Activated T-helper 17 cell treated with anti-CD3 and anti-CD28 coated beads, Interleukin-2, amount 50 U/mL, for 72 hours (primary cell): Measurements from ENCODE around the gene BRF1. TPM values are rescaled to one million over a fixed set of nuclear protein-coding genes. Genes with fewer than 3 reads are reported as not detected.
"Not testable (repeated sequence)": the region's sequence is repeated elsewhere in the genome, so short reads cannot be mapped to it uniquely, and the experiment has no call there.

Experiments
- ATAC-seq: fragments of 150-1000 bp; cut with Tn5 transposase; replicated peaks from 2 replicates; pipeline ENCODE4 v1.10.0; 2021; ENCODE audit warnings: mild to moderate bottlenecking, moderate library complexity
- H3K27ac Mint-ChIP-seq: one replicate; pipeline ENCODE4 v1.8.0; 2022; ENCODE audit warnings: mixed read lengths
- H3K27me3 Mint-ChIP-seq: one replicate; pipeline ENCODE4 v1.8.0; 2022; ENCODE audit warnings: mixed read lengths
- H3K36me3 Mint-ChIP-seq: one replicate; pipeline ENCODE4 v1.8.0; 2022; ENCODE audit warnings: low read depth, mild to moderate bottlenecking, mixed read lengths
- H3K4me1 Mint-ChIP-seq: one replicate; pipeline ENCODE4 v1.8.0; 2022; ENCODE audit warnings: mixed read lengths
- H3K4me3 Mint-ChIP-seq: one replicate; pipeline ENCODE4 v1.8.0; 2022; ENCODE audit warnings: mild to moderate bottlenecking, mixed read lengths
- H3K9me3 Mint-ChIP-seq: one replicate; pipeline ENCODE4 v1.8.0; 2022; ENCODE audit warnings: mixed read lengths
- total RNA-seq, 2 donors: library from RNA; stranded (reverse); gene quantifications; one replicate each; pipeline ENCODE4 v1.2.3, GENCODE V29; 2022

Gene BRF1
- total RNA-seq, 2 donors from 2014 or later, result 28.6 to 35.1 TPM

DNA sequence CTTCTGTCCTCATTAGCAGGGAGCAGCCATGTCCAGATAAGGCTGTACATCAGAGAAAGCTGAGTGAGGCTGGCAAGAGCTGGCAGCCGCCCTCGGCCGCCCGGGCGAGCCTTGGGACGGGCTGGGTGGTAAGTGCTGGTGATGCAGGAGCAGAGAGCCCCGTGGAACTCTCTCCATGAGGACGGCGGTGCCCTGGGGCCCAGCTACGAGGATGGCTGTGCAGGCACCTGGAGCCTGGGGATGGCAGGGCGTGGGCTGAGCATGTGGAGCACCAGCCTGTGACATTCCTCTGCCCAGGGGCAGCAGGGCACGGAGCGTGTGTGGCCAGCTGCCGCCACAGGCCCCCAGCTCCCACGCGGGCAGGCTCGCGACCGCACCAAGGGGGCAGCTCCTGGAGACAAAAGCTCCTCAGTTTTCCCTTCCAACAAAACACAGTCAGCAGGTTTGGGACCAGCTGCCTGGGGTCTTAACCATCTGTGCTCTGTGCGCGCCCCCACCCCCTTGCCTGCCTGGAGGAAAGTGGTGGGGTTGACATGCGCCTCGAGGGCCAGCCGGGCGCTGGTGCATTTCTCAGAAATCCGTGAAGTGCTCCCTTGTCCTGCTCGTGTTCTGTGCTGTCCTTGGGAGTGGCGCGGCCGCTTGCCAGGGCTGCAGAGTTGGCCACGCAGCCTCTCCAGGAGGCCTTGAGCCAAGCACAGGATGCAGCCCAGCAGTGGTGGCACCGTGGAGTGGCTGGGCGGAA, 35.1 kb upstream of the BRF1 start:
- Mint-ChIP-seq H3K27me3 (no peaks in the 10 kb centered on the region), H3K4me3 (no peak overlapping the region), H3K27ac (no peak overlapping the region), H3K9me3 (no peaks in the 10 kb centered on the region), H3K36me3 (no peaks in the 10 kb centered on the region), H3K4me1 (peaks cover 10% of the 10 kb centered on the region)
- ATAC-seq, result no peak

DNA sequence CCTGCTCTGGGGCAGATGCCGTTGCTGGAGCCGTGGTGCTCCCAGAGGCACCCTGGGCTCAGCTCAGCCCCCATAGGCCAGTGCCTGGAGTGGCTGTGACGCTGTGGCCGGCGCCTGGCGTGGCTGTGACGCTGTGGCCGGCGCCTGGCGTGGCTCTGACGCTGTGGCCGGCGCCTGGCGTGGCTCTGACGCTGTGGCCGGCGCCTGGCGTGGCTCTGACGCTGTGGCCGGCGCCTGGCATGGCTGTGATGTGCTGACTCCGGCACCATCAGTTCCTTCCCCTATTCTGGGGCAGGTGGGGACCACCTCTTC, 34.4 kb upstream of the BRF1 start:
- not testable (repeated sequence) for H3K9me3 Mint-ChIP-seq, ATAC-seq, H3K36me3 Mint-ChIP-seq, H3K27me3 Mint-ChIP-seq, H3K27ac Mint-ChIP-seq, H3K4me3 Mint-ChIP-seq
- peaks cover 15% of the 10 kb centered on the region for H3K4me1 Mint-ChIP-seq

DNA sequence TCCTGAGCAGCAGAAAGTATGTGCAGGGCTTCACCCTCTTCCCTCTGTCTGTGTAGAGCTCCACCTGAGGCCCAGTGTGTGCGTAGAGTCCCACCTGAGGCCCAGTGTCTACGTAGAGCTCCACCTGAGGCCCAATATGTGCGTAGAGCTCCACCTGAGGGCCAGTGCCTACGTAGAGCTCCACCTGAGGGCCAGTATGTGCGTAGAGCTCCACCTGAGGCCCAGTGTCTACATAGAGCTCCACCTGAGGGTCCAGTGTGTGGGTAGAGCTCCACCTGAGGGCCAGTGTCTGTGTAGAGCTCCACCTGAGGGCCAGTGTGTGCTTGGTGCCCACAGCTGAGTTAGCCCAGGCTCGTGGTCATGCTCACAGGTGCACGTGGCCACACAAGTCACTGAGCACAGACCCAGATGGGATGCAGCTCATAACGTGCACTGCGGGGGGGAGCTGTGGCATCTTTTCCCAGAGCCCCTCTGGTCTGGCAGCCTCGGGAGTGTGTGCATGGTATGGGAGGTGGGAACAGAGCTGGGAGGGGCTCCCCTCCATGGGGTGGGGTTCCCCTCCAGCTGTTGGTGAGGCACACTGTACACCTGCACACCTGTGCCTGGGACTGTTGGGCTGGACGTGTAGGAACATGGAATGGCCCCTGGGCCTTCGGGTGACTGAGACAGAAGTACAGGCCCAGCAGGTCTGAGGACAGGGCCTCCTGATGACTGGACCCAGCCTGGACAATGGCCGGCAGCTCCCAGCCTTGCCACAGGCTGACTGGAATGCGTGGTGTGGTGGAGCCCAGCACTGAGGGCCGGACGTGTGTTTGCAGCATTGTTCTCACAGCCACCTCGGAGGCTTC, 33.8 kb upstream of the BRF1 start:
- Mint-ChIP-seq H3K27me3 (no peaks in the 10 kb centered on the region), H3K4me3 (no peak overlapping the region), H3K36me3 (no peaks in the 10 kb centered on the region), H3K9me3 (no peaks in the 10 kb centered on the region), H3K4me1 (peaks cover 15% of the 10 kb centered on the region), H3K27ac (no peak overlapping the region)
- no peak for ATAC-seq

DNA sequence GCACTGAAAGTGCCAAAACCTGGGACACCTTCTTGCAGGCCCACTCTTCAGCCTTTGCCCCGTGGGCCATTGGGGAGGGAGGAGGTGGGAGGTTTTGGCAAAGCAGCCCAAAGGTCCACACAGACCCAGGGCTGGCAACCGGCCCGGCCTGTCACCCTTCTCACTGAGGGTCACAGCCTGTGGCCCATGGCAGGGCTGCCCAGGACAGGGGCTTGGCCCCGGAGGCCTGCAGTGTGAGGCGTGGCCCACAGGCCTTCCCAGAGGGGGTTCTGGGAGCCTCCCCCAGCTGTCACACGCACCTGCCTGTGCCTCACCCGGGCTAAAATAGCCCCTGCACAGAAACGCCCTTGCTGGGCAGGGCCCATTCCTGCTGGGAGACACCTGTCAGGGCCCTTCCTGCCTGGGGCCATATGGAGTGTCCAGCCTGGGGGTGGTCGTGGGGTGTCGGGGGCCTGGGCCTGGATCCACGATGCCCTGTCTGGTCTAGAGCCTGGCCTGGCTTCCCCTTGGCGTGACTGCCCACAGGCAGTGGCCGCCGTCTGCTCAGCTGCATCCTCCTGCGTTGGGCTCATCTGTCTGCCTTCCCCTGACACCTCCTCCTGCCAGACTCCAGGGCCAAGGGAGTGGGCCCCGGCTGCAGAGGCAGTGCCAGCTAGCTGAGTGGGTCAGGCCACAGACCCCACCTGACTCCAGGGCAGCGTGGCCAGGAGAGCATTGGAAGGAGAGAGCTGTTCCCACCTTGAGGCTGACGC, 33.0 kb upstream of the BRF1 start:
- no peak for ATAC-seq
- no peaks in the 10 kb centered on the region for H3K27me3 Mint-ChIP-seq
- no peaks in the 10 kb centered on the region for H3K9me3 Mint-ChIP-seq
- H3K4me3 Mint-ChIP-seq, result no peak overlapping the region
- H3K36me3 Mint-ChIP-seq, result no peaks in the 10 kb centered on the region
- H3K4me1 Mint-ChIP-seq, result peaks cover 15% of the 10 kb centered on the region
- H3K27ac Mint-ChIP-seq, result no peak overlapping the region

DNA sequence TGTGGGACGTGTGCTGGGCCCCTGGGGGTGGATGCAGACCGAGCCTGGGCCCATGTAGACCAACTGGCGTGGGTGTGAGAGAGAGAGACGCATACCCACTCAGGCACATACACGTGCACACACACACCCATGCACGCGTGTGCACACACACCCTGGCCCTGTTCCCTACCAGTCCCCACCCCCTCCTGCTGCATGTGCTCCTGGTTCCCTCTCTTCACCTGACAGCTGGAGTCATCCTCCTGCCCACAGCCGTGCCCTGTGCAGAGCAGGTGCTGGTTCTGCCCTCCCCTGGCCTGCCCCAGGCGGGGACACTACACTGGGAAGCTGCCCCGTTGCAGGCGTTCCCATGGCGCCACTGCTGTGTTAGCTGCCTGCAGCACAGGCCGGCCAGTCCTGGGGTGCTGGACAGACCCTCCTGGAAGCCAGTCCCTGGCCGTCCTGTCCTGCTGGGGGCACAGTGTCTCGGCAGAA, 32.3 kb upstream of the BRF1 start:
- Mint-ChIP-seq H3K9me3 (no peaks in the 10 kb centered on the region), H3K4me1 (peaks cover 15% of the 10 kb centered on the region), H3K36me3 (no peaks in the 10 kb centered on the region), H3K27ac (no peak overlapping the region), H3K27me3 (no peaks in the 10 kb centered on the region), H3K4me3 (no peak overlapping the region)
- no peak for ATAC-seq

DNA sequence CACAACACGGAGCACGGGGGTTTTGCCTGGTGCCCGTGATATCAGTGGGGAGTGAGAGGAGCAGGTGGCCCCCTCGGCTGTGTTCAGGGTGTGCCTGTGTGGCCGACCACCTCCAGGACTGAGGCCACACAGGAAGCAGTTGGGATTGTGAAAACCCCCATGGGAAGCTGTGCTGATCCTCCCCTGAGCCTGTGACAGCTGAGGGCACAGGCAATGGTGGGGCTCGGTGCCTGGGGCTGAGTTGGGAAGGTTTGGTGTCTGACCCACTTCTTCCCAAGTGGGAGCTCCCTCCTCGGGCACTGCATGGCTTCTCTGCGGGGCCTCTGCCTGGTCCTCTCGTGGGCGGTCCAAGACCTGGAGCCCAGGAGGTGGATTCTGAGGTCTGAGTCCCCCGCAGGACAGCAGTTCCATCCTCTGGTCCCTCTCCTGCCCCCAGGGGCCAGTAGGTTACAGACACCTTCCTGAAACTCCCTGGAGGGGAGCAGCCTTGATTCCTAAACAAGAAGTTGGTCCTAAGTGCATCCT, 31.6 kb upstream of the BRF1 start:
- no peaks in the 10 kb centered on the region for H3K9me3 Mint-ChIP-seq
- no peak for ATAC-seq
- peaks cover 15% of the 10 kb centered on the region for H3K4me1 Mint-ChIP-seq
- no peaks in the 10 kb centered on the region for H3K27me3 Mint-ChIP-seq
- peak overlapping the region; percentile 26 for H3K4me3 Mint-ChIP-seq
- no peaks in the 10 kb centered on the region for H3K36me3 Mint-ChIP-seq
- peak overlapping the region; percentile 34 for H3K27ac Mint-ChIP-seq

DNA sequence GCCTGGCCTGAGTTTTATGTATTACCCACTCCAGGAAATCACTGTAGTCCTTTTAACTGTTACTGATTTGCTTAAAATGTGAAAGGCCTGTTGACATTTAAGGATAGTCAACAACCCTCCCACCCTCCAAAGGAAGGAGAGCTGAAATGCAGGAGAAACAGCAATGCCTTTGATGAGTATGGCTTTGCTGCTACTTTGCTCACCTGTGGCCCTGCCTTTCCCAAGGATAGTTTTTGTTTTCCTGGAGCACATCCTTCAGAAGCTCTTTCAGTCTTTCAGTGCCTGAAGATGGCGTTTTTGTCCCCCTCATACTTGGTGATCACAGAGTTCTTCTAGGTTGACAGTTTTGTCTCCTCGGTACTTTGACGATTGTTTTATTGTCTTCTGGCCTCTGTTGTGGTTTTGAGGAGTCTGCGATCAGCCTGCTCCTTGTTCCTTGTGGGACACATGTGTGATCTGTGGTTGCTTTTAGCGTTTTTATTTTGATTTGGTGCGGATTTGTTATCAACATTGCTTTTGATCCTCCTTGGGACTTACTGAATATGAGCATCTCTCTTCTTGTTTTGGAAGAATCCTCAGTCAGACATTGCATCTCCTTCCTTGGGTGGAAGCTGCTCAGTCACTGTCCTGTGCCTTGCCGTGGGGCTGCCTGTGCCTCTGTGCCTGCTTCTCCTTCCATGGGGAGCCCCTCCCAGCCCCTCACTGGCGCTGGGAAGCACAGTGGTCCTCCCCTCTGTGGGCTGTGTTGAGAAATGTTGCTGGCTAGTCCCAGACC, 31.0 kb upstream of the BRF1 start:
- Mint-ChIP-seq H3K9me3 (no peaks in the 10 kb centered on the region), H3K4me3 (peak overlapping the region; percentile 26), H3K36me3 (no peaks in the 10 kb centered on the region), H3K27ac (peak overlapping the region; percentile 34), H3K27me3 (no peaks in the 10 kb centered on the region), H3K4me1 (peaks cover 15% of the 10 kb centered on the region)
- no peak for ATAC-seq

DNA sequence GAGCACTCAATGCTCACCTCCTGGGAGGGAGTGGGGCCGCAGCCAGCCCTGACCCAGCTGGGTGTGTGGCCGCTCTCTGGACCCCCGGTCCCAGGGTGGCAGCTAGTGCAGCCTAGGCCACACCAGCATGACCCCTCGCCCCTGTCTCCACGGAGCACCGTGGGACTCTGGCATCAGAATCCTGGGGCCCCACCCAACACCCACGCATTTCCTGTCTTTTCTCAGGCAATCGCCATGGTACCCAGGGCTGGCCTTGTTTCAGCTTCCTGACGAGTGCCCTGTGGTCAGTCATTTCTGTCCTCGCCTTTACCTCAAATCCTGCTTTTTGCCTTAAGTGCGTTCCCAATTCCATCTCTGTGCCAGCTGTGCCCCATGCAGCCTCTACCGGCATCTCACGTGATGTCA, 29.7 kb upstream of the BRF1 start:
- Mint-ChIP-seq H3K4me3 (no peak overlapping the region), H3K4me1 (peaks cover 15% of the 10 kb centered on the region), H3K9me3 (no peaks in the 10 kb centered on the region), H3K27ac (no peak overlapping the region), H3K36me3 (no peaks in the 10 kb centered on the region), H3K27me3 (no peaks in the 10 kb centered on the region)
- peak; percentile 67 for ATAC-seq

DNA sequence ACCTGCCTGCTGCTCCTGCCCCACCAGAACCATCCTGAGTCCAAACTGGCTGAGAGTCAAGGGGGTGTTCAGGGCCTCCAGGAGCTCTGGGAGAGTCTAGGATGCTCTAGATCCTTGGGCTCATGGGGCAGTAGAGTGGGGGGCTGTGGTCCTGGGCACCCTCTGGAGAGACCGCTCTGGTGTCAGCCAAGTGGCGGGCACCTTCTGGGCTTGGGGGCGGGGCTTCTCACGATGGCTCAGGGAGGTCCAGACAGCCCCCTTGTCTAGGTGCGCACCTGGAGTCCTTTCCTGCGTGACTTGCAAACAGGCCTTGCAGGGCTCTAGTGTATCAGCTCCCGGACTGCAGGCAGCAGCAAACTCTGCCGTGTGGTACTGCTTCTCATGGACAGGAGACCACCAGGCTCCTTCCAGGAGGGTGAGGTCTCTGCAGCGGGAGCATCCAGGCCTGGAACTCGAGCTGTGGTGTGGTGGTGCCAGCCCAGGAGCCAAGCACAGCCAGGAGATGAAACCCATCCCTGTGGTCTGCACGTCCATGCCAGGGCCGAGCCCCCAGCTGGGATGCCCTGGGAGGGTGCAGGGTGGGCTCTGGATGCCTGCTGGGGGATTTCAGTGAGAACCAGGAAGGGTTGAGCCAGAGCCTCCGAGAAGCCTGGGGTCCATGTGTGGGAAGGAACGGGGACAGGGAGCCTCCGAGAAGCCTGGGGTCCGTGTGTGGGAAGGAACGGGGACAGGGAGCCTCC, 28.8 kb upstream of the BRF1 start:
- no peaks in the 10 kb centered on the region for H3K36me3 Mint-ChIP-seq
- H3K27me3 Mint-ChIP-seq, result no peaks in the 10 kb centered on the region
- peaks cover 15% of the 10 kb centered on the region for H3K4me1 Mint-ChIP-seq
- ATAC-seq, result no peak
- H3K4me3 Mint-ChIP-seq, result no peak overlapping the region
- no peak overlapping the region for H3K27ac Mint-ChIP-seq
- H3K9me3 Mint-ChIP-seq, result no peaks in the 10 kb centered on the region

DNA sequence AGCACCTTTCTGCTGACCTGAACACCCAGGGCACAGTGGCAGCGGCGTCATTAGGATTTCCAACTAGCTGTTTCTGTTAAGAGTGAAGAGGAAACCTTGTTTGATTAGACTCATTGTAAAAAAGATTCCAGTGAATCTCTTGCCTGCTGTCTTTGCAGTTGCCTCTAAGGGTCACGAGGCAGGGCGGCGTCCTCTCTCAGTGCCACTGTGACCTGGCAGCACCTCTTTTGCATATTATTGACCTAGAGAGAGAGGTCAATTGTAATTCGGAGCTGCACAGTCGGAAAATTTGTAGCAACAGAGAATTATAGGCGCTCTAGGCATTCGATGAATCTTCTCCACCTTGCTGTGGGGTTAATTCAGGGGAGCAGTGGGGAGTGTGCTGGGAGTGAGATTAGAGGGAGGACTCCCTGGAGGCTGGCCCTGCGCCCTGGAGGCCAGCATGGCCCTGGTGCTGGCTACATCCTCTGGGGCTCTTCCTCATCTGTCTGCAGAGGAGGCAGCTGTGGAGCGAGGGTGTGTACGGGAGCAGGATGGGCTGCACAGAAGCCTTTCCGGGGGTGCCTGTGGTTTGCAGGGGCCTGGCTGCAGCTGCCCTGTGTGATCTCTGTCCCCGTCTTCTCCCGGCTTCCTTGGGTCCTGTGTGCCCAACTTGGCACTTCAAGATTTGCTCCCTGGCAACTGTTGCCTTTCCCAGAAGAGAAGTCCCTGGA, 28.0 kb upstream of the BRF1 start:
- Mint-ChIP-seq H3K4me3 (no peak overlapping the region), H3K9me3 (no peaks in the 10 kb centered on the region), H3K27ac (no peak overlapping the region), H3K27me3 (no peaks in the 10 kb centered on the region), H3K4me1 (peaks cover 15% of the 10 kb centered on the region), H3K36me3 (no peaks in the 10 kb centered on the region)
- ATAC-seq, result no peak

DNA sequence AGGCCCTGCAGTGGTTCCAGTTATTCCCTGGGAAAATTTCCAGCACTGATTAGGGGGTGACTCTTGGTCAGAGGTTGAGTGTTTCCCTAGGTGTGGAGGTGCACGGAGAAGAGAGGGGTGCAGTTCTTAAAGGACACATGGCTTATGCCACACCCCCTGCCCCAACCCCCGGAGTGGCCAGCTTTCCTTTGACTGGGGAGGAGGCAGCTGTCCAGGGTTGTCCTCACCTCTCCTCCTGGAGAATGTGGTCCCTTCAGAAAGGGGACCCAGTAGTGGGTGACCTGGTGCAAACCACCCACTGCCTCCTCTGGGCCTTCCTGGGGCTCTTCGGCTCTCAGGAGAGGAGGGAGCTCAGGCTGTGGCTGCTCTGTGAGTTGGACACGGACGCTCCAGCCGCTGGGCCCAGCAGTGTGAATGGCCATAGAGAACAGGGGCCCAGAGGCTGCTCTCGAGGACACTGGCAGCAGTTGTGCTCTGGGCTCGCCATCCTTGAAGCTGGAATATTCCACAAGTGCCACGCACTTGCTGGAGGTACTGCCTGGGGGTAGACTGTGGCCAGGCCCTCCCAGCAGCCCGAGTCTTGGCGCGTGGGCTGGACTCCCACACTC, 27.4 kb upstream of the BRF1 start:
- ATAC-seq, result no peak
- Mint-ChIP-seq H3K27me3 (no peaks in the 10 kb centered on the region), H3K27ac (no peak overlapping the region), H3K4me3 (no peak overlapping the region), H3K4me1 (peaks cover 20% of the 10 kb centered on the region), H3K36me3 (no peaks in the 10 kb centered on the region), H3K9me3 (no peaks in the 10 kb centered on the region)

DNA sequence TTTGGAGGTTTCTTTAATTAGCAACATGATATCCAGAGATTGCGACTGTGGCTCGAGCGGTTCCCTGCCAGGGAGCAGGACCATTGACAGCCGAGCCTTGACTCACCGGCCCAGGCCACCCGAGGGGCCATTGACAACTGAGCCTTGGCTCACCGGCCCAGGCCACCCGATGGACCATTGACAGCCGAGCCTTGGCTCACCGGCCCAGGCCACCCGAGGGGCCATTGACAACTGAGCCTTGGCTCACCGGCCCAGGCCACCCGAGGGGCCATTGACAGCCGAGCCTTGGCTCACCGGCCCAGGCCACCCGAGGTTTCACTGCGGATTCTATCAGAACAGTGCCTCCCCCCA, 26.9 kb upstream of the BRF1 start:
- peaks cover 17% of the 10 kb centered on the region for H3K4me1 Mint-ChIP-seq
- not testable (repeated sequence) for ATAC-seq, H3K36me3 Mint-ChIP-seq, H3K9me3 Mint-ChIP-seq, H3K4me3 Mint-ChIP-seq, H3K27ac Mint-ChIP-seq, H3K27me3 Mint-ChIP-seq
